22Rv1 (cell line): ENCODE measurements around the gene PARP1.

Experiments used
- H3K27ac ChIP-seq: fragments of 450-650 bp; 2 replicates; pipeline ENCODE4 v1.5.1; 2017
- CTCF ChIP-seq: fragments of 450-650 bp; IDR thresholded peaks from 2 replicates; pipeline ENCODE4 v1.5.1; 2017; ENCODE audit warnings: mild to moderate bottlenecking
- ZFX ChIP-seq: fragments of 450-650 bp; IDR thresholded peaks from 2 replicates; pipeline ENCODE4 v1.6.1; 2017; ENCODE audit warnings: antibody characterized with exemption, borderline replicate concordance

The PARP1 gene

GRCh38 chr1:226371866-226372490 is 35.9 kb downstream of the PARP1 start:
- no peak overlapping the region for H3K27ac ChIP-seq
- no peak for TF ChIP-seq CTCF
- TF ChIP-seq ZFX = no peak

- no peak overlapping the region for H3K27ac ChIP-seq
- TF ChIP-seq CTCF (no peak), ZFX (no peak)
These were observed 36.7 kb downstream of the PARP1 start for GRCh38 chr1:226371027-226371694.

- H3K27ac ChIP-seq = no peak overlapping the region
- no peak for TF ChIP-seq ZFX
- TF ChIP-seq CTCF = no peak
These were observed 37.6 kb downstream of the PARP1 start for GRCh38 chr1:226370144-226370923.

- TF ChIP-seq CTCF (no peak), ZFX (no peak)
- H3K27ac ChIP-seq = no peak overlapping the region
These were observed 38.8 kb downstream of the PARP1 start for GRCh38 chr1:226369110-226369509.

DNA sequence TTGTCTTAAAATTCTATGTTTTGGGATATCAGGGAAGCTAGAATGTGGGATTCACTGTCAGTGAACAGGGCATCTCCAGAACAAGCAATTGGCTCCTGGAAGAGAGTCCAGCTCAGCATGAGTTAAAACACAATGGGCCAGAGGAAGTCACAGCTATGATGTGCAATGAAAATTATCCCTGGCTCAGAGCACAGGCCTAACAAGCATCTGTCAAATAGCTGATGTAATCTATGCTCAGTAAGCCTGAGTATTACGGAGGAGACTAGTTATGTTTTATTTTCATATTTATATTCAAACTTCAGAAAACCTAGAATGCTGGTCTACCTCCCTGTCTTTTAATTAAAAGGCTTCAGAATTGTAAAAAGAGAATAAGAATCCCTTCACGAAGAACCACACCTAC is 41.6 kb downstream of the PARP1 start:
- no peak for TF ChIP-seq ZFX
- no peak for TF ChIP-seq CTCF
- H3K27ac ChIP-seq = no peak overlapping the region

DNA sequence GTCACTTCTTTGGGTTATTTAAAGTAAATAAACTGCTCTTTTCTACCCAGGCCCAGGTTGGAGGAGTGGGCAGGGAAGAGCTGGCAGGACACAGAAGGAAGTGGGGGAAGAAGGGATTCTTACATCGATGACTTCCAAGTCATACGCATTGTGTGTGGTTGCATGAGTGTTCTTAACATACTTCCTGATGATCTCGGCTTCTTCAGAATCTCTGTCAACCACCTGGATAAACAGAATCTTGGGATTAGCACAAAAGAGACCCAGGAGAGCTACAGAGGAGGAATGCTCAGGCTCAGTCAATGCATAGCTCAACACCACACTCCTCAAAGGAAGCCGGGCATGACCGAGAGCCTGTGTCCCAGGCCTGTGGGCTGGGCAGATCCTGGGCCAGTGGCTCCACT is 42.1 kb downstream of the PARP1 start:
- no peak for TF ChIP-seq ZFX
- TF ChIP-seq CTCF = no peak
- no peak overlapping the region for H3K27ac ChIP-seq
